Cardiac fibroblast (primary cell): Measurements from ENCODE around the gene CRYBG3.

Source experiments
- DNase-seq, 2 donors: peaks; one replicate each; pipeline versions ENCODE4 v3.0.0 to v3.0.0-alpha.2; 2010; ENCODE audit warnings: low read depth in 2 of 2
- H3K4me3 ChIP-seq, 2 donors: replicated peaks in 1 of 2; 1 replicate in 1 of 2; 2 replicates in 1 of 2; pipeline ENCODE4 v1.5.1; 2011; ENCODE audit warnings: low read depth in 2 of 2, low read length in 2 of 2, mild to moderate bottlenecking in 2 of 2, moderate library complexity in 1 of 2
- CTCF ChIP-seq: IDR thresholded peaks from one replicate; pipeline ENCODE4 v1.5.1; 2011; ENCODE audit warnings: low read depth, mild to moderate bottlenecking, low read length, inconsistent platforms

Gene CRYBG3

DNA sequence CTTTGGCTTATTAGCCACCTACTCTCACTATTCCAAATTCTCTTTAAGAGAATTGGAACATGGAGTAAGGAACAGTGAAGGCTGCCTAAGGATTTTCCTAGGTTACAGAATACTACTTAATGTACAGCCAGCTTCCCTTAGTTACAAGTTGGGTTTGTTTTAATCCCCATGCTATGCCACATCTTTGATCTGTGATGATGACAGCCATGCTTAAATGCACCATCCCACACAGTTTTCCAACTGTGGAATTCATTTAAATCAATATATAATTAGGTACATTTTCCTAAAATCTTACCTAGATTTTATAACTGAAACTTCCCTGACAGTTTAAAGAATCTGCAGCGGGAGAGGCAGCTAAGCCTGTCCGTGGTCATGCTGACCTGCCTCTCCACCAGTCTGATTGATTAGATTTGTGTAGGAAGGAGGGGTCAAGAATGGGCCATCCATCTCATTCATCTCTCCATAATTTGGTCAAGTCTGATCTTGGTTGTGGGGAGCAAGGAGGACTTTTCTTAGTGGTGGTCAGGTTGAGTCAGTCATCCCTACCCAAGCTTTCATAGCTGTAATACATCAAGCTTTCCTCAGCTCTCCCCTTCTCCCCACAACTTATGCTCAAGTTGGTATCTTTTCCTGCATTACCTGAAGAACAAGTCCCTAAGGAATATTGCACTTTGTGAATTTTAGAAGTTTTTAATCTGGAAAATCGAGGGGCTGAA is 113.3 kb downstream of the CRYBG3 start:
- no peak overlapping the region for H3K4me3 ChIP-seq
- TF ChIP-seq CTCF = no peak
- DNase-seq = no peak

GRCh38 chr3:97935842-97936241 is 114.0 kb downstream of the CRYBG3 start:
- DNase-seq = no peak
- no peak for TF ChIP-seq CTCF

DNA sequence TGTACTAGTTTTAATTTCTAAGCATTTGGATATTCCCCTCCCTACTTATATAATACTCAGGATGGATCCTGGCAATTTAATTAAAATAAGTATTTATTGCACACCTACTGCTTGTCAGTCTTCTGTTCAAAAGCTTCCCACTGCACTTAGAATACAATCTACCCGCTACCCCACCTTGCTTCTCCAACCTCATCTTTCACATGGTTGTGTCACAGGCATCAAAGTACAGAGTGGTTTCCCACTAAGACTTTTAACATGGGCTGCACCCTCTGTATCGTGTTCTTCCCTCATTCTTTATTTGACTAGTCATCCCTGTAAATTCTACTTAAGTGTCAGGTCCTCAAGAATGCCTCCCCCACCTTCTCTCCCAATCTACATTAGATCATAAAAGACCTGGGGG is 115.4 kb downstream of the CRYBG3 start:
- no peak for DNase-seq
- no peak overlapping the region for H3K4me3 ChIP-seq
- no peak for TF ChIP-seq CTCF

More at GRCh38 chr3:97935842-97936241, 114.0 kb downstream of the CRYBG3 start:
- H3K4me3 ChIP-seq = no peak overlapping the region

GRCh38 chr3:97938444-97938843 is 116.6 kb downstream of the CRYBG3 start:
- H3K4me3 ChIP-seq = no peak overlapping the region
- TF ChIP-seq CTCF = no peak
- peak; percentile 14 to 38 for DNase-seq

GRCh38 chr3:97939401-97939800 is 117.6 kb downstream of the CRYBG3 start:
- no peak overlapping the region for H3K4me3 ChIP-seq
- TF ChIP-seq CTCF = no peak
- no peak for DNase-seq

DNA sequence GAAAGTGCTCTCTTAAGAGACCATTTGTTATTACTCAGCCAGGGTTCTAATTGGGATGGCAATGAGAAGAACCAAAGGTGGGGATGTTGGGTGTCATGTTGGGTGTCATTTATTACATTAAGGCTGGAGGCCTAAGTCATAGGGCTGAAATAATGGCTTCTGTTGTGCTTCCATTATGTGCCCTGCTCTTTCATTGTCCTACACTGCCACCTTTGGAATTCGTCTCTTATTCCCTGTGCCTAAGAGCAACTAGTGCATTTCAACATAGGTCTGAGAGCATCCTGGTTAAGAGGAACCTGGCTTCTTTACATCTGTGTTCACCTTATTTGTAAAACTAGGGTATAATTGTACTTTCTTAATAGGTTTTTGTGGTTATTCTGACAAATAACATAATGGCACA is 118.2 kb downstream of the CRYBG3 start:
- no peak for TF ChIP-seq CTCF
- H3K4me3 ChIP-seq = no peak overlapping the region

More for the DNA sequence above, 118.2 kb downstream of the CRYBG3 start:
- peak; percentile 14 to 19 for DNase-seq
